H1 (cell line): ENCODE data around the gene GRIK2. TPM values are rescaled to one million over a fixed set of nuclear protein-coding genes. Genes with fewer than 3 reads are reported as not detected.

Source experiments
- CTCF ChIA-PET: fragments of 300-600 bp; sonication (Branson Sonifier 250); formaldehyde crosslinking; loops from one replicate; lab custom pipeline; 2021; ENCODE audit not compliant: partially characterized antibody; lab: Charles Lee
- POLR2A ChIA-PET: fragments of 300-600 bp; sonication (Branson Sonifier 250); formaldehyde crosslinking; loops from one replicate; lab custom pipeline; 2021; ENCODE audit warnings: inconsistent platforms; ENCODE audit not compliant: partially characterized antibody; lab: Charles Lee
- DNase-seq, 2 experiments: peaks; one replicate each; pipeline versions ENCODE4 v3.0.0 to v3.0.0-alpha.2; 2010 to 2022; ENCODE audit warnings: low spot score in 2 of 2, low read depth in 1 of 2, mixed read lengths in 1 of 2
- FAIRE-seq: peaks from 2 replicates; lab custom pipeline; 2011; peaks lifted over from hg19 to GRCh38; lab: Jason Lieb, UNC
- H2AFZ ChIP-seq: 2 replicates; pipeline ENCODE4 v1.8.1; 2012; ENCODE audit warnings: low read length, inconsistent platforms
- H2AK5ac ChIP-seq: 2 replicates; pipeline ENCODE4 v1.6.1; 2013; ENCODE audit warnings: low read depth, low read length
- H2BK120ac ChIP-seq: replicated peaks from 2 replicates; pipeline ENCODE3; 2013; ENCODE audit warnings: low read depth, low read length, inconsistent platforms
- H2BK12ac ChIP-seq: 2 replicates; pipeline ENCODE4 v1.6.1; 2013; ENCODE audit warnings: low read depth, low read length
- H2BK15ac ChIP-seq: 2 replicates; pipeline ENCODE4 v1.6.1; 2013; ENCODE audit warnings: low read length
- H2BK20ac ChIP-seq: 2 replicates; pipeline ENCODE4 v1.6.1; 2013; ENCODE audit warnings: low read length
- H2BK5ac ChIP-seq: 2 replicates; pipeline ENCODE4 v1.6.1; 2013; ENCODE audit warnings: low read depth, low read length
- H3K14ac ChIP-seq: 2 replicates; pipeline ENCODE4 v1.6.1; 2013; ENCODE audit warnings: inconsistent platforms; ENCODE audit not compliant: insufficient read length
- H3K18ac ChIP-seq: 2 replicates; pipeline ENCODE4 v1.6.1; 2013; ENCODE audit warnings: low read length; ENCODE audit errors: extremely low read depth
- H3K23ac ChIP-seq: 2 replicates; pipeline ENCODE4 v1.6.1; 2013; ENCODE audit warnings: inconsistent platforms; ENCODE audit not compliant: insufficient read length
- H3K23me2 ChIP-seq: 2 replicates; pipeline ENCODE4 v1.6.1; 2013; ENCODE audit warnings: low read depth, low read length
- H3K27ac ChIP-seq: 2 replicates; pipeline ENCODE4 v1.6.1; 2011; ENCODE audit warnings: low read depth, low read length, inconsistent platforms
- H3K27me3 ChIP-seq, 4 experiments: replicated peaks in 1 of 4; 1 replicate in 1 of 4; 2 replicates in 3 of 4; pipeline versions ENCODE4 v1.6.1 to v1.8.1; 2011 to 2013; ENCODE audit warnings: low read length in 3 of 4, mild to moderate bottlenecking in 3 of 4, inconsistent platforms in 2 of 4, mixed read lengths in 2 of 4, moderate library complexity in 1 of 4; ENCODE audit not compliant: control insufficient read depth in 3 of 4, insufficient read depth in 3 of 4; ENCODE audit errors: extremely low read depth in 1 of 4
- H3K36me3 ChIP-seq, 4 experiments: 2 replicates each; pipeline versions ENCODE4 v1.6.1 to v1.8.1; 2011 to 2013; ENCODE audit warnings: mild to moderate bottlenecking in 4 of 4, low read length in 3 of 4, moderate library complexity in 2 of 4, control low read depth in 1 of 4, inconsistent platforms in 1 of 4; ENCODE audit not compliant: insufficient read depth in 4 of 4, control insufficient read depth in 2 of 4
- H3K4ac ChIP-seq: replicated peaks from 2 replicates; pipeline ENCODE3; 2013; ENCODE audit warnings: low read length, low read depth, mixed read lengths, inconsistent platforms; ENCODE audit not compliant: insufficient read length
- H3K4me1 ChIP-seq, 4 experiments: replicated peaks in 1 of 4; 1 replicate in 1 of 4; 2 replicates in 3 of 4; pipeline versions ENCODE4 v1.6.1 to v1.8.1; 2011 to 2013; ENCODE audit warnings: low read length in 3 of 4, inconsistent platforms in 2 of 4, mixed read lengths in 1 of 4; ENCODE audit not compliant: insufficient read depth in 4 of 4, control insufficient read depth in 3 of 4
- H3K4me2 ChIP-seq, 2 experiments: 2 replicates each; pipeline versions ENCODE4 v1.6.1 to v1.8.1; 2011 to 2013; ENCODE audit warnings: low read depth in 2 of 2, low read length in 2 of 2, control low read depth in 1 of 2, inconsistent platforms in 1 of 2, mild to moderate bottlenecking in 1 of 2; ENCODE audit not compliant: insufficient read depth in 1 of 2
- H3K4me3 ChIP-seq, 4 experiments: fragments of 200-600, 300-600 bp in 1 of 4; sonication (generic), shearing (Covaris generic), sonication (Bioruptor Twin) in 1 of 4; 2 replicates each; pipeline versions ENCODE4 v1.5.1 to v1.8.1; 2011 to 2016; ENCODE audit warnings: low read length in 4 of 4, low read depth in 3 of 4, control low read depth in 2 of 4, inconsistent platforms in 2 of 4, mild to moderate bottlenecking in 2 of 4, mixed read lengths in 1 of 4, moderate library complexity in 1 of 4; ENCODE audit not compliant: insufficient read depth in 2 of 4; ENCODE audit errors: extremely low read depth in 1 of 4
- H3K56ac ChIP-seq: replicated peaks from 2 replicates; pipeline ENCODE3; 2013; ENCODE audit warnings: low read depth, mild to moderate bottlenecking, mixed read lengths, low read length, inconsistent platforms; ENCODE audit not compliant: insufficient read length
- H3K79me1 ChIP-seq: 2 replicates; pipeline ENCODE4 v1.6.1; 2013; ENCODE audit warnings: low read depth, low read length, control low read depth
- H3K79me2 ChIP-seq, 2 experiments: 2 replicates each; pipeline versions ENCODE4 v1.6.1 to v1.8.1; 2012 to 2013; ENCODE audit warnings: low read length in 2 of 2, mild to moderate bottlenecking in 2 of 2, inconsistent platforms in 1 of 2; ENCODE audit not compliant: insufficient read depth in 2 of 2, control insufficient read depth in 1 of 2
- H3K9ac ChIP-seq, 4 experiments: replicated peaks in 1 of 4; 1 replicate in 1 of 4; 2 replicates in 3 of 4; pipeline versions ENCODE4 v1.6.1 to v1.8.1; 2011 to 2013; ENCODE audit warnings: low read depth in 3 of 4, low read length in 3 of 4, control low read depth in 2 of 4, mild to moderate bottlenecking in 2 of 4, moderate library complexity in 2 of 4, inconsistent platforms in 1 of 4; ENCODE audit errors: extremely low read depth in 1 of 4
- H3K9me3 ChIP-seq, 2 experiments: 2 replicates each; pipeline versions ENCODE4 v1.6.1 to v1.8.1; 2012 to 2013; ENCODE audit warnings: mild to moderate bottlenecking in 2 of 2, moderate library complexity in 2 of 2, control low read depth in 1 of 2, inconsistent platforms in 1 of 2, low read depth in 1 of 2, low read length in 1 of 2, mixed read lengths in 1 of 2; ENCODE audit not compliant: insufficient read depth in 2 of 2
- H4K20me1 ChIP-seq, 2 experiments: replicated peaks in 1 of 2; 2 replicates each; pipeline versions ENCODE3 to v1.8.1; 2011 to 2013; ENCODE audit warnings: inconsistent platforms in 2 of 2, low read length in 2 of 2, mild to moderate bottlenecking in 1 of 2; ENCODE audit not compliant: insufficient read depth in 2 of 2, control insufficient read depth in 1 of 2
- H4K5ac ChIP-seq: 2 replicates; pipeline ENCODE4 v1.6.1; 2013; ENCODE audit warnings: low read length, low read depth, mixed read lengths, inconsistent platforms; ENCODE audit not compliant: insufficient read length
- H4K8ac ChIP-seq: 2 replicates; pipeline ENCODE4 v1.8.0; 2013; ENCODE audit warnings: mild to moderate bottlenecking, moderate library complexity, low read length, inconsistent platforms; ENCODE audit not compliant: insufficient read depth; ENCODE audit errors: extremely low read depth
- H4K91ac ChIP-seq: replicated peaks from 2 replicates; pipeline ENCODE3; 2013; ENCODE audit warnings: low read length, mixed read lengths, inconsistent platforms; ENCODE audit not compliant: insufficient read length
- BACH1 ChIP-seq: IDR thresholded peaks from 2 replicates; pipeline ENCODE4 v1.6.1; 2012; ENCODE audit warnings: low read length, improper control_type of control experiment
- CREB1 ChIP-seq: IDR thresholded peaks from 2 replicates; pipeline ENCODE4 v1.6.1; 2012; ENCODE audit warnings: inconsistent platforms
- CTBP2 ChIP-seq: IDR thresholded peaks from 2 replicates; pipeline ENCODE4 v1.7.0; 2011; ENCODE audit warnings: borderline replicate concordance, mild to moderate bottlenecking, moderate library complexity, mixed read lengths, low read length; ENCODE audit not compliant: insufficient read depth, insufficient read length
- HDAC6 ChIP-seq: IDR thresholded peaks from one replicate; pipeline ENCODE4 v1.7.1; 2012; ENCODE audit warnings: low read depth, mild to moderate bottlenecking, inconsistent platforms, low read length, moderate library complexity
- KDM5A ChIP-seq: fragments of 200-600 bp; IDR thresholded peaks from 2 replicates; pipeline ENCODE4 v1.7.1; 2012; ENCODE audit warnings: mild to moderate bottlenecking, low read length, inconsistent platforms, mixed read lengths
- NRF1 ChIP-seq: IDR thresholded peaks from 2 replicates; pipeline ENCODE4 v1.6.1; 2011; ENCODE audit warnings: mild to moderate bottlenecking, low read depth, low read length, improper control_type of control experiment
- TBP ChIP-seq: IDR thresholded peaks from 2 replicates; pipeline ENCODE4 v1.6.1; 2011; ENCODE audit warnings: low read depth, low read length, improper control_type of control experiment
- WGBS, 2 experiments: shearing (Covaris generic) in 1 of 2; methylation state at CpG; one replicate each; pipeline versions ENCODE4 v1.1.6 to v1.1.7; 2013 to 2015; ENCODE audit warnings: low lambda C conversion rate in 2 of 2, mixed read lengths in 2 of 2, inconsistent platforms in 1 of 2, low coverage in 1 of 2, missing lambda C conversion rate in 1 of 2; ENCODE audit not compliant: insufficient replicate concordance in 2 of 2, insufficient coverage in 1 of 2, insufficient read length in 1 of 2; ENCODE audit errors: extremely low coverage in 1 of 2, missing lambda C conversion rate in 1 of 2; 5-methylcytosine and 5-hydroxymethylcytosine counted together
- polyA plus RNA-seq, 7 experiments: library from polyadenylated mRNA; depleted of rRNA in 3 of 7; stranded (reverse) in 5 of 7; unstranded in 2 of 7; fragments of >200 nt in 5 of 7; fragments of 200-250 nt in 2 of 7; gene quantifications; 1 replicate in 5 of 7; 2 replicates in 1 of 7; 4 replicates in 1 of 7; pipeline versions ENCODE4 v1.2.1 to v1.2.3, GENCODE V29; 2011 to 2013; ENCODE audit warnings: missing spikeins in 2 of 7, mixed read lengths in 2 of 7
- total RNA-seq: library from RNA; stranded (reverse); fragmentation: NEBNext Ultra II Directional; extraction: Animal tissue kit (Norgen Biotek cat#: 25700); gene quantifications from 2 replicates; pipeline ENCODE4 v1.2.1, GENCODE V29; 2021
- TF ChIP-seq, protein P1 (sequence below), 3 experiments: IDR thresholded peaks; 1 replicate in 2 of 3; 2 replicates in 1 of 3; pipeline versions ENCODE4 v1.5.1 to v1.6.1; 2011; ENCODE audit warnings: low read length in 3 of 3, mild to moderate bottlenecking in 3 of 3, inconsistent platforms in 2 of 3, low read depth in 1 of 3, moderate library complexity in 1 of 3; ENCODE audit not compliant: insufficient read depth in 1 of 3; ENCODE audit errors: control extremely low read depth in 1 of 3

GRIK2 gene
- total and polyA plus RNA-seq, 2 of the 8 experiments (the other 6 are each of a cell fraction or from before 2014, with no cell fraction given) = 1.8 to 2.2 TPM

DNA sequence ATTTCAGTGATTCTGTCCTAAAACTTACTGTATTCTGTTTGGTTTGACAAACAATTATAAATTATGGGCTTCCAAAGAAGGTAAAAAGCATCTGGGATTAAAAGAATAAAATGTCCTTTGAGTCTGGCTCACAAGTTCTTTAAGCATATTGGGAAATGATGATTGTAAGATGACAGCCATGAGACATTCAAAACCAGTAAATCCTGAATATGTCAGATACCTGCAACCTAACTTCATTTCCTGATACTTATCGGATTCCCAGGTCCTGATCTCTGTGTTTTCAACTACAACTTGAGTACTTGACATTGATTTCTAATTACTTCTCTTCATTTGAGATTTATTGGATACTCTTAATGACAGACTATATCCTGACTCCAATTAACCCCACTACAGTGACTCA lies 446.6 kb downstream of the GRIK2 start:
- no peak overlapping the region for H2AFZ ChIP-seq
- TF ChIP-seq CREB1 (no peak), BACH1 (no peak), KDM5A (no peak), HDAC6 (no peak), NRF1 (no peak), TBP (no peak), CTBP2 (no peak)
- TF ChIP-seq, protein P1, sequence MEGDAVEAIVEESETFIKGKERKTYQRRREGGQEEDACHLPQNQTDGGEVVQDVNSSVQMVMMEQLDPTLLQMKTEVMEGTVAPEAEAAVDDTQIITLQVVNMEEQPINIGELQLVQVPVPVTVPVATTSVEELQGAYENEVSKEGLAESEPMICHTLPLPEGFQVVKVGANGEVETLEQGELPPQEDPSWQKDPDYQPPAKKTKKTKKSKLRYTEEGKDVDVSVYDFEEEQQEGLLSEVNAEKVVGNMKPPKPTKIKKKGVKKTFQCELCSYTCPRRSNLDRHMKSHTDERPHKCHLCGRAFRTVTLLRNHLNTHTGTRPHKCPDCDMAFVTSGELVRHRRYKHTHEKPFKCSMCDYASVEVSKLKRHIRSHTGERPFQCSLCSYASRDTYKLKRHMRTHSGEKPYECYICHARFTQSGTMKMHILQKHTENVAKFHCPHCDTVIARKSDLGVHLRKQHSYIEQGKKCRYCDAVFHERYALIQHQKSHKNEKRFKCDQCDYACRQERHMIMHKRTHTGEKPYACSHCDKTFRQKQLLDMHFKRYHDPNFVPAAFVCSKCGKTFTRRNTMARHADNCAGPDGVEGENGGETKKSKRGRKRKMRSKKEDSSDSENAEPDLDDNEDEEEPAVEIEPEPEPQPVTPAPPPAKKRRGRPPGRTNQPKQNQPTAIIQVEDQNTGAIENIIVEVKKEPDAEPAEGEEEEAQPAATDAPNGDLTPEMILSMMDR (IDR thresholded peaks at IDR 0.05; ENCODE audit: control extremely low read depth in 1 of 3, insufficient read depth in 1 of 3, low read depth in 1 of 3, low read length in 3 of 3) = no peak
- H3K9me3 ChIP-seq = no peaks in the 10 kb centered on the region
- no peak overlapping the region for H3K14ac ChIP-seq
- no peak overlapping the region for H3K4ac ChIP-seq
- ChIA-PET CTCF (no interaction called here), POLR2A (no interaction called here)
- H3K79me2 ChIP-seq = no peaks in the 10 kb centered on the region
- H3K27ac ChIP-seq = no peak overlapping the region
- H3K36me3 ChIP-seq = no peaks in the 10 kb centered on the region
- H3K79me1 ChIP-seq = no peaks in the 10 kb centered on the region
- no peaks in the 10 kb centered on the region for H3K23me2 ChIP-seq
- H3K56ac ChIP-seq = no peak overlapping the region
- no peak for DNase-seq
- H3K9ac ChIP-seq = no peak overlapping the region
- 86% methylated on average over 1 of the region's 1 CpG; no CpG with 5 or more reads in 1 of the 2 experiments for whole genome bisulfite sequencing, 2 experiments
- no peaks in the 10 kb centered on the region for H3K4me1 ChIP-seq
- H2AK5ac ChIP-seq = no peak overlapping the region
- no peak overlapping the region for H2BK5ac ChIP-seq
- no peak overlapping the region for H4K91ac ChIP-seq
- no peak overlapping the region for H4K5ac ChIP-seq
- H2BK12ac ChIP-seq = no peak overlapping the region
- H4K20me1 ChIP-seq = no peaks in the 10 kb centered on the region
- no peak overlapping the region for H2BK15ac ChIP-seq
- no peak overlapping the region for H2BK120ac ChIP-seq
- no peaks in the 10 kb centered on the region for H3K27me3 ChIP-seq
- FAIRE-seq = no peak
- H2BK20ac ChIP-seq = no peak overlapping the region
- H3K23ac ChIP-seq = no peak overlapping the region
- no peak overlapping the region for H4K8ac ChIP-seq
- no peak overlapping the region for H3K18ac ChIP-seq
- H3K4me2 ChIP-seq = no peak overlapping the region
- no peak overlapping the region for H3K4me3 ChIP-seq
